GM21737 (cell line): ENCODE results near the gene CALU.

Experiments used
- ATAC-seq: cut with Tn5 transposase; IDR thresholded peaks from one replicate; pipeline ENCODE4 v1.9.1; 2021; ENCODE audit warnings: mild to moderate bottlenecking, moderate library complexity; ENCODE audit not compliant: unreplicated experiment

Gene CALU

DNA sequence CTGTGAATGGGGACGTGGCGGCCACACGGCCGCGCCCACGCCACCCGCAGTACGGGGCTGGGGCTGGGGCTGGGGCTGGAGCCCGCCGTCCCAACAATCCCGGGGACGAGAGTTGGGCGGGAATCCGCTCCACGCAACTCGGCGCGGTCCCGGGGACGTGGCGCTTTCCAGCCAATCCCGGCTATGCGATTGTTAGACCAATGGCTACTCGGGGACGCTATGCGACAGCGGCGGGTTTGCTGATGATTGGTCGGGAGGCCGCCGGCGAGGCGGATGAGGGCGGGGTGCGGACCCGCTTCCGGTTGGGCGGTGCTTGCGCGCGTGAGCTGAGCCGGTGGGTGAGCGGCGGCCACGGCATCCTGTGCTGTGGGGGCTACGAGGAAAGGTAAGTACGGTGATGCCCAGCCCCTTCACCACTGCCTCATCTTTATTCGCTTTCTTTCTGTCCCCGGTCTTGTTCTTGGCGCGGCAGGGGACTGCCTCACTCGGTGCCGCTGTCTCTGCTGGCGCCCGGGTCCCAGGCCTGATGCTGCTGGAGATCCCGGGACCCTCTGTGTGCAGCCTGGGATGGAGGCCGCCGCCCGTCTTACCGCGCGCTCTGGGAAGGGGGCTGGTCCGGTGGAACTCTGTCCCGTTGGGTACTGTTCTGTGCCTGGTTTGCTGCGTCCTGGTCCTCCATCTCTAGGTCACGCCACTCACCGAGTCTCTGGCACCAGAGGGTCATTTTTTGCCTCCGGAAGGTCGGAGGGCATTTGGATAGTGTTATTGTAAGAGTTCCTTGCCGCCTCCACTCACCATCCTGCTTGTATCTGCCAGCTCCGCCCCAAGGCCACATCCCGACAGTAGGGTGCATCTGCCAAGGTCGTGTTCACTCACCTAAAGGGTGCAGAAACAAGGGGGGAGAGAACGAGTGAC, at the start of gene CALU:
Gene CALU (plus strand): TSS at position 312 of the 915 bp plus-strand sequence. CDS start 9,225 bp downstream, outside the sequence.
- peak; percentile 97 for ATAC-seq

GRCh38 chr7:128691227-128691626, 47.9 kb upstream of the CALU start:
- no peak for ATAC-seq

GRCh38 chr7:128692623-128693270, 46.4 kb upstream of the CALU start:
- ATAC-seq, result no peak

- ATAC-seq, result no peak
Measured at GRCh38 chr7:128693373-128694015, 45.7 kb upstream of the CALU start.

DNA sequence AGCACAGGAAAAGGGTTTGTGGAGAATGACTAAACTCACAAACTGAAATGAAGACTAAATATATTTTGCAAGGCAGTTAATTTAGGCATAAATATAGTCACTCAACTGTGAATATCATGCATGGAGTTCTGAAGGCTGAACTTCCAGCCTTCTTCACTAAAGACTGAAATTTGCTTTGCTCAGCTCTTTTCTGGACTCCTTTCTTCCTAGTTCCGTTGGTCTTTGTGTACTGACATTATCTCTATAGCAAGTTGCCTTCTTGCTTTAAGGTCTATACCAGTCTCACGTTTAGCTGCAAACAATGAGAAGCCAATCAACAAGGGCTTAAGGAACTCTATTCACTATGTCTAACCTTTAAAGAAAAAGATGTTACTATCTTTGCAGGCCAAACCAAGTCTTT, 44.4 kb upstream of the CALU start:
- ATAC-seq, result no peak

- ATAC-seq, result no peak
Measured at GRCh38 chr7:128697302-128697905, 41.8 kb upstream of the CALU start.

- ATAC-seq, result no peak
Measured at GRCh38 chr7:128699196-128699712, 39.9 kb upstream of the CALU start.

- no peak for ATAC-seq
Measured at GRCh38 chr7:128699895-128700294, 39.3 kb upstream of the CALU start.

GRCh38 chr7:128701062-128701785, 37.9 kb upstream of the CALU start:
- ATAC-seq, result no peak

DNA sequence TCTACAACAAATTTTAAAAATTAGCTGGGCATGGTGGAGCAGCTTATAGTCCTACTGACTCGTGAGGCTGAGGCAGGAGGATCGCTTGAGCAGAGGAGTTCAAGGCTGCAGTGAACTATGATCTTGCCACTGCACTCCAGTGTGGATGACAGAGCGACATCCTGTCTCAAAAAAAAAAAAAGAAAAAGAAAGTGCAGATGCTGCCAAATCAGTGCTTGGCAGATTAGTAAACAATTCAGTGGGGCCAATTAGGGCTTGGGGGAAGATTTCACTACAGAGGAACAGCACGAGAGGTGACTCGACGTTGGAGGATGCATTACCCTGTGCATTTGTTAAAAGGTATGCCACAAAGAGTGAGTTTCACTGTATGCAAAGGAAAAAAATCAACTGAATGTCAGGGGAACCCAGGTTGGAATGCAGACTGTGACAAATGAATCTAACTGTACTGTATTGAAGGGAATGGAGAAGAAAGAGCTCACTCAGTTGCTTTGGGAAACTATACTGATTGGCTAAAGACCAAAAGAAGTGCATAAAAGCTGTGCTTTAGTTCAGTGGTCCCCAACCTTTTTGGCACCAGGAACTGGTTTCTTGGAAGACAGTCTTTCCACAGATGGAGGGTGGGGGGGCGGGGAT, 35.4 kb upstream of the CALU start:
- ATAC-seq, result no peak

GRCh38 chr7:128705891-128706333, 33.2 kb upstream of the CALU start:
- no peak for ATAC-seq

- ATAC-seq, result no peak
Measured at GRCh38 chr7:128707752-128708151, 31.4 kb upstream of the CALU start.

DNA sequence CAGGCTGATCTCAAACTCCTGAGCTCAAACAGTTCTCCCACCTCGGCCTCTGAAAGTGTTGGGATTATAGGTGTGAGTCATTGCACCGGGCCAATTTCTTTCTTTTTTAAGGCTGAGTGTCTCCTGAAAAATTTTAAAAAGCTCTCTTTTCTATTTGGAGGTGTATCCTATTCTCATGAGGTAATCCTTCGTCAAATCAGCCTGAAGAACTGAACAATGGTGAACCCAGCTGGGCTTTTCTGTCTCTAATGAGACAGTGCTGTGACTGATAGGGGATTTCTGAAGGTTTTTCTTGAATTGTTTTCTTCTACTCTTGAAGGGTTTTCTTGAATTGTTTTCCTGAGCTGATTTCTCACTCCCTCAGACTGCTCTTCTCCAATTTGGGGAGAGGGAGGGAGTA, 30.9 kb upstream of the CALU start:
- no peak for ATAC-seq

GRCh38 chr7:128708824-128709223, 30.3 kb upstream of the CALU start:
- no peak for ATAC-seq

DNA sequence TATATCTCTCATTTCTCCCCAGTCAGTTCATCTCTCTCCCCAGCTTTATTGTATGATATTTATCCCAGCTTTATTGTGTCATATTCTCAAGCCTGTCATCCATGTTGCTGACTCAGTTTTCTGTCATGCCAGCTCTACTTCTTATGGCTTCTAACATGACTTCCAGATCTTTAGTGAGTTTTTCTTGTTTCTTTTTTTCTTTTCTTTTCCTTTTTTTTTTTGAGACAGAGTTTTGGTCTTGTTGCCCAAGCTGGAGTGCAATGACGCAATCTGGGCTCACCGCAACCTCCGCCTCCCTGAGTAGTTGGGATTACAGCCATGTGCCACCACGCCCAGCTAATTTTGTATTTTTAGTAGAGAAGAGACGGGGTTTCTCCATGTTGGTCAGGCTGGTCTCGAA, 28.7 kb upstream of the CALU start:
- no peak for ATAC-seq

GRCh38 chr7:128713794-128714193, 25.4 kb upstream of the CALU start:
- no peak for ATAC-seq

DNA sequence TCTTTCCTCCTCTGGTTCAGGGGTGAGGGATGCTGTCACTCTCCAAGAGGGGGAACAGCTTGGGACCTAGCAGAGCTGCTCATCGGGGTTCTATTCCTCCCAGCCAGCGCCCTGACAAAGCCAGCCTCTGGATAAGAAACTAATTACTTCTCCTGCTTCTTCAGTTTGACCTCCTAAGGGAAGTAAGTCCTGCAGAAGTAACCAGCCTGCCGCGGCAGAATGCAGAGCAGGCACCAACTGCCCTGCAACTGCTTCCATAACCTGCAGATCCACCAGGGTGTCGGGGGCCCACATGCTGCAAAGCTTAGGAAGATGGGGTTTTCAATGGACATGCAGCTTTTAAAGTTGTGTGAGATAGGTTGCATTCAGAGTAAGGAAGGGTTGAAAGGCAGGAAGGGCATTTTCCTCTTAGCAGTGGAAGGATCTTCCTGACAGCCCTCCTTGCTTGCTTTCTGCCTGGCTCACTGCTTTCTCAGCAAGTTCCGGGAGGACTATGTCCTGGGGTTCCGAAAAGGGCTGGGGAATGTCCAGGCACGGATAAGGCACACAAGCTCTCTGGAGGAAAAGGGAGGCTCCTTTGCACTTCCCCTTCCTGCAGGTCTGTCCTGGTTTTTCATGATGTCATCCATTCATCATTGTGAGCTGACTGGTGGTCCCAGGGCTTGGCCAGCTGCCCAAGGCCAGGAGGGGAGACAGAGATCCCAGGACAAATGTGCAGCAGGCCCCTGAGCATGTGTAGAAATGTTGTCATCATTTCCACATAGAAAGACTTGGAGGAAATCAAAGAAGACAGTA, 24.3 kb upstream of the CALU start:
- no peak for ATAC-seq

- ATAC-seq, result no peak
Measured at GRCh38 chr7:128718967-128719642, 20.1 kb upstream of the CALU start.
